ENCODE measurements around the gene BCAR3.

The BCAR3 gene

DNA sequence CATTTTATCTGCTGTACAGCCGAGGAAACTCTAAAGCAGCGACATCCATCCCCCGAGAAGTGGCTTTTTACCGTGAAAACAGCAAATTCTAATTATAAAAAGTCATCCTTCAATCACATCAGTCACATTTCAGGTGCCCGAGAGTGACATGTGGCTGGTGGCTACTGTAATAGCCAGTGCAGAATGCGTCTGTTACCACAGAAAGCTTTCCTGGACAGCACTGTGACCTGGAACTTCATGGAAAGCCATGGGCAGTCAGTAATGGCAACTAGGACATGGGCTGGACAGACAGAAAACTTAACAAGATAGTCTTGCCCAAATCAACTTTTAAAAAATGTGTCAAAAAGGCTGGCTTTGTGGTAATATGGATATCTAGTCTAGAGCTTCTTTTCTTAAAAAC, 106.6 kb downstream of the BCAR3 start:
- in situ Hi-C loops (cut with MboI; ENCODE audit: low pct_unique_long_range_greater_than_20kb, low sequenced_read_pairs, unreplicated experiment) = no loop called here
- no peak for TF ChIP-seq CTCF (IDR thresholded peaks at IDR 0.05; ENCODE audit: extremely low read depth, insufficient read depth, missing control alignments)
- DNase-seq (ENCODE audit: low spot score) = no peak

DNA sequence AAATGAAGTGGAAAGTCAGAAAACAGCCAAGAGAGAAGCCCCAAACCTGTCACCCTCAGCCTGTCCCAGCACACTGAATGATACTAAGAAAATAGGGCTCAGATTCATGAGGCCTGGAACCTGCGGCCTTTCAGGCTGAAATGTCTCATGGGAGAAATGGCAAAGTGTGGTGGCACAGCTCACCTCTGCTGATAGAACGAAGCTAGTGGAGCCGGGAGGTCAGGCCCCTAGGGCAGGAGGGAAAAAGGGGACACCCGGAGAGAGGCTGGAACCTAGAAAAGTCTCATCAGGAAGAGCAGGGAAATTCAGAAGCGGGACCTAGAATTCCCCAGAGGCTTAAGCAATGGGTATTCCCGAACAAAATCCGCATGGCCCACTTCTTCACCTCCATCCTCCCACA, 107.1 kb downstream of the BCAR3 start:
- DNase-seq (ENCODE audit: low spot score) = no peak
- in situ Hi-C loops (cut with MboI; ENCODE audit: low pct_unique_long_range_greater_than_20kb, low sequenced_read_pairs, unreplicated experiment) = no loop called here
- no peak for TF ChIP-seq CTCF (IDR thresholded peaks at IDR 0.05; ENCODE audit: extremely low read depth, insufficient read depth, missing control alignments)

DNA sequence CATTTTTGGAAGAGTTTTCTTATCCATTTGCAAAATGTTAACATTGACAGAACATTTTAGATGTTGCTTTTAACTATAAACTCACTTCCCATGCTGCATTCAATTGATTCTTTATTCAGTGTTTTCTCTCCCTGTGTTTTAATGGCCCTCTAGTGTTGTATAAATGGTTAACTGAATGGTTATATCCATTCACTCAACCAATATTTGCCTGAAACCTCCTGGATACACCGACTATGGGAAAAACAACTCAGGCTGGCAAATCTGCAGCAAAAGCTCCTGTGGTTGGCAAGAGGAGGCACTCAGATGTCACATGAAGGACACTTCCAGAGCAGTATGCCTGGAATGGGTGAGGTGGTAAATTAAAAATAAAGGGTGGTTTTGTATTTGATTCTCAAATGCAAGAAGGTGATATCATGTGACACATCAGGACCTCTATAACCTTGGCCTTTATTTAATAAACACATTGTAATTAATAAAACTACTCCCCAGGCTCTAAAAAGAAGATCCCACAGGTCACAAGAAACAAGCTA, 107.6 kb downstream of the BCAR3 start:
- in situ Hi-C loops (cut with MboI; ENCODE audit: low pct_unique_long_range_greater_than_20kb, low sequenced_read_pairs, unreplicated experiment) = no loop called here
- TF ChIP-seq CTCF (IDR thresholded peaks at IDR 0.05; ENCODE audit: extremely low read depth, insufficient read depth, missing control alignments) = no peak
- DNase-seq (ENCODE audit: low spot score) = no peak

DNA sequence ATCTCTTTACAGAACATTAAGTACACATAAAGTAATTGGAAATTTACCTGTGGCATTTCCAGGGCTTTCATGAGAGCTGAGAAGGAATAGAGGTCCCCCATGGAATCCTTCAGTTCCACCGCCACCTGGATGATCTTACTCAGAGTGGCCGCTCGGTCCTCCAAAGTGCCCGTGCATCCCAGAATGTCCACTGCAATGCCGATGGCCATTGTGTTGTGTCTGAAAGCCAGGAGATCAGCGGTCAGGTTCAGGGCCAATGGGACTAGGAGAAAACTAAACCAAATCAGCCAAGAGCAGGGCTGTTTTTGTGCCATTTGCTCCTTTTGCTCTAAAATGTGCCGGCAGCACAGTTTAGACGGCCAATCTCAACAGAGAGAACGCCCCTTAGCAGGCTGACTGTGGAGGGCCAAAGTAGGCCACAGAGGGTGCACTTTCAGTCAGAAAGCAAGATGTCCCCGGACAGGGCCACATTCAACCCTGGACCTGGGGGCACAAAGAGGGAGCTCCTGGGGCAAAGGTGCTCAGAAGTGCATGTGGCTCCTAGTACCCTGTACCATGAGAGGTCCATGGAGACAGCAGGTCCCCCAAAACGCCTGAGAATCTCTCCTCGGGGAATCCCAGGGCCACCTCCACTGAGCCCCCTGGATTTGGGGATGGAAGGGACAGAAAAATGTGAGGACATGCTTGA, 109.9 kb downstream of the BCAR3 start:
- in situ Hi-C loops (cut with MboI; ENCODE audit: low pct_unique_long_range_greater_than_20kb, low sequenced_read_pairs, unreplicated experiment) = no loop called here
- no peak for DNase-seq (ENCODE audit: low spot score)
- no peak for TF ChIP-seq CTCF (IDR thresholded peaks at IDR 0.05; ENCODE audit: extremely low read depth, insufficient read depth, missing control alignments)

DNA sequence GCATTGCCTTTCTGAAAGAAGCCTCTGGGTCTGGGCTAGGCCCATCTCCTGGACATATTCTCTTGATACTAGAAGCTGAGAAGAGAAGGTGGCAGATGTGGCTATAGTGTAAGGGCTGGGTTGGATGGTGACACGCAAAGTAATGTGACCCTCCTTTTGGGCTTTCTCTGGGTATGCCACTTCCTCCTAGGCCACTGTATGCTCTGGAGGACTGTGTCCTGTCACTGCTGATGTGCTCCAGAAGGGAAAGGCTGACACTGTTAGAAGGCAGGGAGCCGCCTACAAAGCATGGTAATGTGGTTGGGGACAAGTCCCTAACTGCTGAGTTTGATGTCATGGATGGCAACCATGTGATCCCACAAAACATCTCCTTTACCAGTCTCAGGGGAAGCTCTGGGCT, 112.1 kb downstream of the BCAR3 start:
- in situ Hi-C loops (cut with MboI; ENCODE audit: low pct_unique_long_range_greater_than_20kb, low sequenced_read_pairs, unreplicated experiment) = no loop called here
- DNase-seq (ENCODE audit: low spot score) = no peak
- no peak for TF ChIP-seq CTCF (IDR thresholded peaks at IDR 0.05; ENCODE audit: extremely low read depth, insufficient read depth, missing control alignments)

DNA sequence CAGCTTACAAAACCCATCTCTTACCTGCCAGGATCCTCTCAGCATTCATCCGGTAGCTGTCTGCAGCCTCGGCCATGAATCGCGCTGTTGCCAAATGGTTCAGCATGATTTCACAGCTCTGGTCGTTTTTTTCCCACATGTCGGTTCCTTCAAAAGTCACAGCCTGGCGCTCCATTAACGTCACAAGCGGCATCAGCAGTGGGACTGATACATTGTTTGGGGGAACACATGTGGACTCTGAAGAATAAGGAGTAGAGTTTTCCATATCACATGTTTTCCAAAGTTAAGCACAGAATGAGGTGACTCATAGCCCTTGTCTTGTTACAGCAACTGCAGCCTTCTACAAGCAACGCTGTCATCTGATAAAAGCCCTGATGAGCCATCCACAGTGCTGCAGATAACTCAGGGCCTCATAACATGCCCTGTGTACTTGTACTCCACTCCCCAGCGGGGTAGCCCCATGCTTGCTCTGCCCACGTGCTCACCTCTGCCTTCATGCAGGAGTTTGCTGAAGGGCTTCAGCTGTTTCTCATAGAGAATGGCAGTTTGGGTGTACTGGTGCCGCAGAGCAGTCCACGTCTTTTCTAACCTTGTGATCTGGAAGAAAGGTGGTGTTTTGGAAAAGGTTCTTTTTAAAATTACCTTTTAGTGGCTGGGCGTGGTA, 114.2 kb downstream of the BCAR3 start:
- in situ Hi-C loops (cut with MboI; ENCODE audit: low pct_unique_long_range_greater_than_20kb, low sequenced_read_pairs, unreplicated experiment) = no loop called here
- no peak for DNase-seq (ENCODE audit: low spot score)
- no peak for TF ChIP-seq CTCF (IDR thresholded peaks at IDR 0.05; ENCODE audit: extremely low read depth, insufficient read depth, missing control alignments)
